Amniotic stem cell (primary cell): ENCODE measurements around the gene CD48.
A peak's percentile ranks its signal among the peaks of the same experiment; 100 is the strongest.

Experiments used
- DNase-seq: peaks from one replicate; lab custom pipeline; 2025; lab: John Stamatoyannopoulos, UW

Gene CD48

GRCh38 chr1:160676869-160677597 lies 34.6 kb downstream of the CD48 start:
- no peak for DNase-seq

GRCh38 chr1:160675641-160676410 lies 35.8 kb downstream of the CD48 start:
- peak; percentile 23 for DNase-seq

GRCh38 chr1:160674415-160674814 lies 37.2 kb downstream of the CD48 start:
- no peak for DNase-seq

GRCh38 chr1:160672789-160673695 lies 38.6 kb downstream of the CD48 start:
- no peak for DNase-seq

GRCh38 chr1:160671603-160672517 lies 39.8 kb downstream of the CD48 start:
- no peak for DNase-seq

GRCh38 chr1:160670701-160671100 lies 40.9 kb downstream of the CD48 start:
- no peak for DNase-seq

GRCh38 chr1:160669802-160670201 lies 41.8 kb downstream of the CD48 start:
- DNase-seq = no peak

GRCh38 chr1:160669276-160669675 lies 42.3 kb downstream of the CD48 start:
- DNase-seq = no peak

GRCh38 chr1:160667896-160668295 lies 43.7 kb downstream of the CD48 start:
- DNase-seq = no peak

- DNase-seq = no peak
These were observed 45.6 kb downstream of the CD48 start for GRCh38 chr1:160666079-160666442.

GRCh38 chr1:160665330-160666078 lies 46.1 kb downstream of the CD48 start:
- DNase-seq = no peak

- DNase-seq = no peak
These were observed 47.0 kb downstream of the CD48 start for GRCh38 chr1:160664573-160665051.

- no peak for DNase-seq
These were observed 48.7 kb downstream of the CD48 start for GRCh38 chr1:160662910-160663309.

- no peak for DNase-seq
These were observed 52.1 kb downstream of the CD48 start for GRCh38 chr1:160659566-160659965.

- no peak for DNase-seq
These were observed 52.8 kb downstream of the CD48 start for GRCh38 chr1:160658814-160659193.

- no peak for DNase-seq
These were observed 53.3 kb downstream of the CD48 start for GRCh38 chr1:160658162-160658813.

- no peak for DNase-seq
These were observed 54.3 kb downstream of the CD48 start for GRCh38 chr1:160657250-160657781.

GRCh38 chr1:160656737-160657136 lies 54.9 kb downstream of the CD48 start:
- no peak for DNase-seq

- no peak for DNase-seq
These were observed 58.0 kb downstream of the CD48 start for GRCh38 chr1:160653620-160654016.
